Colonic mucosa (tissue), 4 donors: Measurements from ENCODE around the gene ATXN1. TPM values are rescaled to one million over a fixed set of nuclear protein-coding genes. Genes with fewer than 3 reads are reported as not detected.

ENCODE experiments used
- DNase-seq: peaks from one replicate; pipeline ENCODE4 v3.0.0-alpha.2; 2020
- H3K27ac ChIP-seq: fragments of 200-600 bp; one replicate; pipeline ENCODE4 v1.8.0; 2021
- H3K27me3 ChIP-seq: fragments of 200-600 bp; one replicate; pipeline ENCODE4 v1.8.0; 2021
- H3K36me3 ChIP-seq: fragments of 200-600 bp; one replicate; pipeline ENCODE4 v1.8.0; 2021
- H3K4me1 ChIP-seq: fragments of 200-600 bp; one replicate; pipeline ENCODE4 v1.8.0; 2021; ENCODE audit warnings: mild to moderate bottlenecking
- H3K4me3 ChIP-seq: fragments of 200-600 bp; one replicate; pipeline ENCODE4 v1.8.0; 2021
- H3K9ac ChIP-seq, 2 donors: one replicate each; pipeline ENCODE4 v1.7.0; 2013; ENCODE audit warnings: control low read depth in 2 of 2, low read depth in 2 of 2, low read length in 2 of 2
- H3K9me3 ChIP-seq: fragments of 200-600 bp; one replicate; pipeline ENCODE4 v1.8.0; 2021
- CTCF ChIP-seq: fragments of 200-600 bp; IDR thresholded peaks from one replicate; pipeline ENCODE4 v1.8.0; 2022; ENCODE audit warnings: antibody characterized with exemption, mild to moderate bottlenecking
- intact Hi-C: fragments of 100-400 bp; cut with DNase I; formaldehyde crosslinking; loops from one replicate; pipeline ENCODE4 v1.14.1; 2022
- total RNA-seq, 2 donors: library from RNA; stranded (reverse); fragmentation: NEBNext Ultra II Directional in 1 of 2; extraction: Animal tissue kit (Norgen Biotek cat#: 25700) in 1 of 2; gene quantifications; one replicate each; pipeline ENCODE4 v1.2.1, GENCODE V29; 2021
- donor health status: healthy.
- donor health status: DM: no; HTN: no; CAD: no.
- donor health status: DM: no; HTN: no; CAD: no.

Gene ATXN1
- total RNA-seq, 2 donors from 2014 or later = 24.5 to 41.9 TPM

GRCh38 chr6:16750566-16750965 lies 10.7 kb downstream of the ATXN1 start:
- Histone ChIP-seq H3K36me3 (no peaks in the 10 kb centered on the region), H3K9ac (no peak overlapping the region), H3K9me3 (no peaks in the 10 kb centered on the region), H3K4me3 (no peak overlapping the region), H3K27ac (no peak overlapping the region), H3K27me3 (no peaks in the 10 kb centered on the region), H3K4me1 (peaks cover 26% of the 10 kb centered on the region)
- no peak for DNase-seq
- TF ChIP-seq CTCF = no peak
- intact Hi-C loops = no loop called here

GRCh38 chr6:16749516-16750485 lies 11.5 kb downstream of the ATXN1 start:
- Histone ChIP-seq H3K4me1 (peaks cover 21% of the 10 kb centered on the region), H3K36me3 (no peaks in the 10 kb centered on the region), H3K27ac (no peak overlapping the region), H3K9me3 (no peaks in the 10 kb centered on the region), H3K9ac (no peak overlapping the region), H3K27me3 (no peaks in the 10 kb centered on the region), H3K4me3 (no peak overlapping the region)
- no peak for TF ChIP-seq CTCF
- no peak for DNase-seq
- intact Hi-C loops = no loop called here

GRCh38 chr6:16748025-16748319 lies 13.3 kb downstream of the ATXN1 start:
- H3K4me3 ChIP-seq = no peak overlapping the region
- no peak for DNase-seq
- peak overlapping the region; percentile 34 for H3K27ac ChIP-seq
- no peak for TF ChIP-seq CTCF
- H3K9ac ChIP-seq = no peak overlapping the region
- intact Hi-C loops = no loop called here
- no peaks in the 10 kb centered on the region for H3K36me3 ChIP-seq
- H3K9me3 ChIP-seq = no peaks in the 10 kb centered on the region
- H3K27me3 ChIP-seq = no peaks in the 10 kb centered on the region
- peaks cover 11% of the 10 kb centered on the region for H3K4me1 ChIP-seq

- no peak for DNase-seq
- peak overlapping the region in 1 of 2 donors; percentile 16 for H3K9ac ChIP-seq
- no peaks in the 10 kb centered on the region for H3K27me3 ChIP-seq
- TF ChIP-seq CTCF = no peak
- intact Hi-C loops = no loop called here
- no peaks in the 10 kb centered on the region for H3K9me3 ChIP-seq
- H3K27ac ChIP-seq = peak overlapping the region; percentile 34
- no peak overlapping the region for H3K4me3 ChIP-seq
- peaks cover 11% of the 10 kb centered on the region for H3K4me1 ChIP-seq
- no peaks in the 10 kb centered on the region for H3K36me3 ChIP-seq
Observed at GRCh38 chr6:16747232-16748024, 13.8 kb downstream of the ATXN1 start.

GRCh38 chr6:16746812-16747211 lies 14.4 kb downstream of the ATXN1 start:
- peaks cover 5% of the 10 kb centered on the region for H3K4me1 ChIP-seq
- peak overlapping the region; percentile 34 for H3K27ac ChIP-seq
- intact Hi-C loops = no loop called here
- no peak for TF ChIP-seq CTCF
- H3K9me3 ChIP-seq = no peaks in the 10 kb centered on the region
- H3K9ac ChIP-seq = peak overlapping the region in 1 of 2 donors; percentile 16
- H3K36me3 ChIP-seq = no peaks in the 10 kb centered on the region
- H3K4me3 ChIP-seq = no peak overlapping the region
- DNase-seq = no peak
- no peaks in the 10 kb centered on the region for H3K27me3 ChIP-seq
